HepG2 (cell line): ENCODE results near the gene CA11. TPM values are rescaled to one million over a fixed set of nuclear protein-coding genes. Genes with fewer than 3 reads are reported as not detected.

Experiments
- ATAC-seq: fragments of 200-7000 bp; cut with Tn5 transposase; 3 replicates; pipeline ENCODE4 v1.9.1; 2020; ENCODE audit warnings: mild to moderate bottlenecking, moderate library complexity
- BruUV-seq: library from RNA; stranded (reverse); fragments of 400-500 nt; replicated peaks from 2 replicates; lab custom pipeline; 2021; lab: Mats Ljungman, UMichigan
- CTCF ChIA-PET: fragments of 300-600 bp; formaldehyde crosslinking; extraction: SDS; loops from one replicate; lab custom pipeline; 2021; ENCODE audit warnings: low total read pairs, inconsistent platforms, low intra/inter-chr PET ratio; lab: Yijun Ruan, JAX
- POLR2A ChIA-PET: fragments of 350-600 bp; sonication (Branson Sonifier 250); formaldehyde crosslinking; loops from one replicate; lab custom pipeline; 2020; ENCODE audit warnings: antibody characterized with exemption, inconsistent platforms; lab: Yijun Ruan, JAX
- DNase-seq: peaks from one replicate; pipeline ENCODE4 v3.0.0-alpha.2; 2015; ENCODE audit warnings: low spot score
- FAIRE-seq: peaks from 3 replicates; lab custom pipeline; 2011; peaks lifted over from hg19 to GRCh38; lab: Jason Lieb, UNC
- H2AFZ ChIP-seq: one replicate; pipeline ENCODE4 v1.6.1; 2011; ENCODE audit warnings: low read length, inconsistent platforms
- H3K27ac ChIP-seq: fragments of 300-600 bp; 3 replicates; pipeline ENCODE4 v1.8.0; 2011; ENCODE audit warnings: mixed run types, mild to moderate bottlenecking, mixed read lengths, low read length, inconsistent platforms; ENCODE audit not compliant: insufficient read depth; ENCODE audit errors: extremely low read length
- H3K27me3 ChIP-seq, 2 experiments: fragments of 200-600 bp in 1 of 2; 2 replicates in 1 of 2; 3 replicates in 1 of 2; pipeline versions ENCODE4 v1.6.0 to v1.8.0; 2011; ENCODE audit warnings: low read length in 2 of 2, mild to moderate bottlenecking in 2 of 2, moderate library complexity in 2 of 2, inconsistent platforms in 1 of 2; ENCODE audit not compliant: insufficient read depth in 2 of 2, control insufficient read depth in 1 of 2
- H3K36me3 ChIP-seq, 2 experiments: fragments of 200-600 bp in 1 of 2; replicated peaks in 1 of 2; 2 replicates in 1 of 2; 3 replicates in 1 of 2; pipeline versions ENCODE4 v1.5.1 to v1.8.0; 2011; ENCODE audit warnings: low read length in 2 of 2, inconsistent platforms in 1 of 2; ENCODE audit not compliant: insufficient read depth in 2 of 2, control insufficient read depth in 1 of 2
- H3K4me1 ChIP-seq: 2 replicates; pipeline ENCODE4 v1.5.1; 2012; ENCODE audit warnings: low read length, inconsistent platforms; ENCODE audit not compliant: insufficient read depth
- H3K4me2 ChIP-seq: 2 replicates; pipeline ENCODE4 v1.6.0; 2011; ENCODE audit warnings: low read depth, low read length, inconsistent platforms
- H3K4me3 ChIP-seq, 3 experiments: fragments of 200-600 bp in 1 of 3; sonication (generic), shearing (Covaris generic) in 1 of 3; replicated peaks in 1 of 3; 2 replicates each; pipeline ENCODE4 v1.5.1; 2011 to 2016; ENCODE audit warnings: low read length in 3 of 3, inconsistent platforms in 2 of 3, low read depth in 2 of 3, mild to moderate bottlenecking in 2 of 3, control low read depth in 1 of 3, mixed read lengths in 1 of 3; ENCODE audit not compliant: insufficient read depth in 1 of 3
- H3K79me2 ChIP-seq: one replicate; pipeline ENCODE4 v1.6.1; 2011; ENCODE audit warnings: low read length, inconsistent platforms; ENCODE audit not compliant: insufficient read depth
- H3K9ac ChIP-seq: 2 replicates; pipeline ENCODE4 v1.6.0; 2011; ENCODE audit warnings: mild to moderate bottlenecking, low read depth, low read length, inconsistent platforms; ENCODE audit not compliant: insufficient read depth
- H3K9me3 ChIP-seq: 2 replicates; pipeline ENCODE4 v1.5.1; 2012; ENCODE audit warnings: mild to moderate bottlenecking, low read length
- H4K20me1 ChIP-seq: 2 replicates; pipeline ENCODE4 v1.6.0; 2011; ENCODE audit warnings: inconsistent platforms, mild to moderate bottlenecking, low read length, moderate library complexity; ENCODE audit not compliant: insufficient read depth
- ATRX ChIP-seq: sonication (generic); formaldehyde crosslinking; IDR thresholded peaks from 2 replicates; pipeline ENCODE4 v1.4.0; 2020; ENCODE audit warnings: missing genetic modification reagents, borderline replicate concordance
- BHLHE40 ChIP-seq: IDR thresholded peaks from 2 replicates; pipeline ENCODE4 v1.6.1; 2011; ENCODE audit warnings: low read length, improper control_type of control experiment
- FOXP1 ChIP-seq, 2 experiments: fragments of 450-650 bp in 1 of 2; IDR thresholded peaks; 2 replicates each; pipeline ENCODE4 v1.6.1; 2017 to 2018; ENCODE audit warnings: antibody characterized with exemption in 1 of 2
- GTF3A ChIP-seq: sonication (generic); formaldehyde crosslinking; conservative IDR thresholded peaks from 2 replicates; pipeline ENCODE4 v1.4.0; 2020; ENCODE audit warnings: mild to moderate bottlenecking, missing genetic modification reagents
- HOXA7 ChIP-seq: sonication (generic); formaldehyde crosslinking; IDR thresholded peaks from 2 replicates; pipeline ENCODE4 v1.8.1; 2022; ENCODE audit warnings: mild to moderate bottlenecking, missing genetic modification reagents, moderate library complexity
- KDM5A ChIP-seq: fragments of 200-600 bp; sonication (generic); IDR thresholded peaks from 2 replicates; pipeline ENCODE4 v1.7.0; 2018; ENCODE audit warnings: antibody characterized with exemption, mild to moderate bottlenecking, low read length, borderline replicate concordance
- NFE2L1 ChIP-seq: sonication (generic); formaldehyde crosslinking; IDR thresholded peaks from 2 replicates; pipeline ENCODE4 v1.4.0; 2020; ENCODE audit warnings: missing genetic modification reagents, mild to moderate bottlenecking, borderline replicate concordance
- NPAS2 ChIP-seq: sonication (generic); formaldehyde crosslinking; IDR thresholded peaks from 2 replicates; pipeline ENCODE4 v1.8.0; 2022; ENCODE audit warnings: mild to moderate bottlenecking, missing genetic modification reagents, borderline replicate concordance
- NRL ChIP-seq: sonication (generic); formaldehyde crosslinking; IDR thresholded peaks from 2 replicates; pipeline ENCODE4 v1.5.0; 2020; ENCODE audit warnings: missing genetic modification reagents, mild to moderate bottlenecking, moderate library complexity, borderline replicate concordance
- POLR2A ChIP-seq, 2 experiments: IDR thresholded peaks; 2 replicates each; pipeline ENCODE4 v1.6.1; 2011; ENCODE audit warnings: low read depth in 2 of 2, low read length in 2 of 2, mild to moderate bottlenecking in 1 of 2, moderate library complexity in 1 of 2; ENCODE audit not compliant: insufficient read depth in 1 of 2
- RBM22 ChIP-seq: fragments of 200-400 bp; formaldehyde crosslinking; optimal IDR thresholded peaks from 2 replicates; pipeline ENCODE3; 2017; ENCODE audit warnings: mild to moderate bottlenecking, low read length, moderate library complexity
- RFX1 ChIP-seq: fragments of 450-650 bp; IDR thresholded peaks from 2 replicates; pipeline ENCODE4 v1.6.1; 2017
- TGIF2 ChIP-seq: IDR thresholded peaks from 2 replicates; pipeline ENCODE4 v1.6.1; 2016; ENCODE audit warnings: control low read depth, missing compliant biosample characterization
- ZFYVE20 ChIP-seq: sonication (generic); formaldehyde crosslinking; IDR thresholded peaks from 2 replicates; pipeline ENCODE4 v1.8.0; 2023; ENCODE audit warnings: low read depth, mild to moderate bottlenecking, moderate library complexity, missing genetic modification reagents, borderline replicate concordance
- ZNF687 ChIP-seq: sonication (generic); formaldehyde crosslinking; IDR thresholded peaks from 2 replicates; pipeline ENCODE4 v1.5.1; 2020; ENCODE audit warnings: mild to moderate bottlenecking, missing genetic modification reagents, moderate library complexity
- ZNF7 ChIP-seq: IDR thresholded peaks from 2 replicates; pipeline ENCODE4 v1.6.1; 2016; ENCODE audit warnings: missing biosample characterization, missing genetic modification reagents
- ZNF713 ChIP-seq: sonication (generic); formaldehyde crosslinking; IDR thresholded peaks from 2 replicates; pipeline ENCODE4 v1.4.0; 2020; ENCODE audit warnings: mild to moderate bottlenecking, missing genetic modification reagents
- ZNF772 ChIP-seq: sonication (generic); formaldehyde crosslinking; IDR thresholded peaks from 2 replicates; pipeline ENCODE4 v1.5.0; 2020; ENCODE audit warnings: mild to moderate bottlenecking, missing genetic modification reagents
- ZNF780A ChIP-seq: sonication (generic); formaldehyde crosslinking; IDR thresholded peaks from 2 replicates; pipeline ENCODE4 v1.8.0; 2022; ENCODE audit warnings: mild to moderate bottlenecking, missing genetic modification reagents, moderate library complexity
- ZNF784 ChIP-seq: sonication (generic); formaldehyde crosslinking; IDR thresholded peaks from 2 replicates; pipeline ENCODE4 v1.5.1; 2020; ENCODE audit warnings: missing genetic modification reagents, mild to moderate bottlenecking, borderline replicate concordance
- WGBS: methylation state at CpG from one replicate; pipeline ENCODE4 v1.1.6; 2017; ENCODE audit warnings: low lambda C conversion rate; 5-methylcytosine and 5-hydroxymethylcytosine counted together
- in situ Hi-C: cut with HindIII; loops from 2 replicates; pipeline ENCODE4 v1.10.0; 2017; ENCODE audit warnings: low pct_unique_long_range_greater_than_20kb; ENCODE audit not compliant: extremely low pct_ligation_motif_present
- intact Hi-C: fragments of 100-400 bp; cut with micrococcal nuclease; formaldehyde crosslinking; loops from one replicate; pipeline ENCODE4 v1.10.0; 2022; ENCODE audit not compliant: unreplicated experiment
- polyA plus RNA-seq, 8 experiments: library from polyadenylated mRNA; depleted of rRNA in 3 of 8; stranded (reverse) in 7 of 8; unstranded in 1 of 8; fragments of >200 nt; fragmentation: Illumina TruSeq in 4 of 8; extraction: Trizol in 4 of 8; gene quantifications; 2 replicates each; pipeline versions ENCODE4 v1.2.1 to v1.2.3, GENCODE V29; 2011 to 2016; ENCODE audit warnings: low read depth in 4 of 8, missing spikeins in 1 of 8, mixed read lengths in 1 of 8; ENCODE audit not compliant: insufficient read depth in 1 of 8
- total RNA-seq, 5 experiments: library from RNA; depleted of rRNA; stranded (reverse); fragments of >200 nt; fragmentation: Illumina TruSeq; extraction: Trizol; gene quantifications; 2 replicates each; pipeline ENCODE4 v1.2.3, GENCODE V29; 2016; ENCODE audit warnings: low read depth in 1 of 5
- TF ChIP-seq, protein P1 (sequence below): sonication (generic); formaldehyde crosslinking; IDR thresholded peaks from 2 replicates; pipeline ENCODE4 v1.4.0; 2020; ENCODE audit warnings: mild to moderate bottlenecking, low read depth, missing genetic modification reagents

CA11 gene
- total and polyA plus RNA-seq, 2 of the 13 experiments (the other 11 are each of a cell fraction or from before 2014, with no cell fraction given): 0.41 to 0.58 TPM

- FAIRE-seq (no peak), DNase-seq (no peak), ATAC-seq (peak; percentile 37)
- H3K4me2 ChIP-seq: no peak overlapping the region
- no peak overlapping the region for H3K9ac ChIP-seq
- H4K20me1 ChIP-seq: peaks cover 38% of the 10 kb centered on the region
- ChIA-PET CTCF (no interaction called here), POLR2A (interaction anchor here (1.0 kb wide), 1 partner anchor 25 kb away, joined by 3 read pairs; no protein-coding TSS in a partner anchor)
- H3K4me1 ChIP-seq: peaks cover 39% of the 10 kb centered on the region
- H3K36me3 ChIP-seq: peaks cover 15 to 28% of the 10 kb centered on the region in 2 experiments
- no peaks in the 10 kb centered on the region for H3K9me3 ChIP-seq
- H3K4me3 ChIP-seq: no peak overlapping the region
- peak overlapping the region; percentile 26 for H3K27ac ChIP-seq
- no TSS peak for BruUV-seq
- 81% methylated on average over 10 of the region's 13 CpGs for WGBS
- H3K79me2 ChIP-seq: peaks cover 28% of the 10 kb centered on the region
- in situ Hi-C loops: no loop called here
- intact Hi-C loops: no loop called here
- H3K27me3 ChIP-seq: no peaks in the 10 kb centered on the region; a peak in 1 of 5 replicates
- H2AFZ ChIP-seq: no peak overlapping the region
- TF ChIP-seq GTF3A (CRISPR knock-in tag) (no peak), ZNF7 (CRISPR knock-in tag) (no peak), KDM5A (no peak), ZNF687 (CRISPR knock-in tag) (0 out of 2 replicates have a peak, but pooled peaks have one; percentile 2), NRL (CRISPR knock-in tag) (no peak), ATRX (no peak), BHLHE40 (no peak), HOXA7 (CRISPR knock-in tag) (no peak), FOXP1 (IDR thresholded peaks at IDR 0.05) (no peak), FOXP1 (CRISPR knock-in tag; IDR thresholded peaks at IDR 0.05) (no peak), NPAS2 (CRISPR knock-in tag) (no peak), POLR2A (IDR thresholded peaks at IDR 0.05; ENCODE audit: insufficient read depth in 1 of 2, low read depth in 2 of 2, low read length in 2 of 2) (peak in 1 of 2 experiments; percentile 56; a peak in 2 of 4 replicates), ZNF713 (no peak), RBM22 (peak; percentile 20), ZNF784 (CRISPR knock-in tag) (no peak), ZFYVE20 (CRISPR knock-in tag) (no peak), ZNF780A (CRISPR knock-in tag) (no peak), ZNF772 (CRISPR knock-in tag) (no peak), RFX1 (no peak), NFE2L1 (CRISPR knock-in tag) (no peak), TGIF2 (CRISPR knock-in tag) (no peak)
- TF ChIP-seq, protein P1, sequence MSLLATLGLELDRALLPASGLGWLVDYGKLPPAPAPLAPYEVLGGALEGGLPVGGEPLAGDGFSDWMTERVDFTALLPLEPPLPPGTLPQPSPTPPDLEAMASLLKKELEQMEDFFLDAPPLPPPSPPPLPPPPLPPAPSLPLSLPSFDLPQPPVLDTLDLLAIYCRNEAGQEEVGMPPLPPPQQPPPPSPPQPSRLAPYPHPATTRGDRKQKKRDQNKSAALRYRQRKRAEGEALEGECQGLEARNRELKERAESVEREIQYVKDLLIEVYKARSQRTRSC (CRISPR knock-in tag): no peak
Observed at GRCh38 chr19:48613852-48614435, 32.0 kb downstream of the CA11 start.
